ENCODE measurements around the gene SMIM35.

- TF ChIP-seq CTCF (conservative IDR thresholded peaks at IDR 0.05; ENCODE audit: low read depth, low read length): no peak
- TF ChIP-seq EZH2phosphoT487 (IDR thresholded peaks at IDR 0.05; ENCODE audit: borderline replicate concordance, low read length): no peak
- TF ChIP-seq EZH2 (IDR thresholded peaks at IDR 0.05; ENCODE audit: low read length, unreplicated experiment): no peak
These were observed 45.8 kb upstream of the SMIM35 start for GRCh38 chr11:118132385-118133151.

All from PC-3 (cell line).